ENCODE data around the gene CMIP.

DNA sequence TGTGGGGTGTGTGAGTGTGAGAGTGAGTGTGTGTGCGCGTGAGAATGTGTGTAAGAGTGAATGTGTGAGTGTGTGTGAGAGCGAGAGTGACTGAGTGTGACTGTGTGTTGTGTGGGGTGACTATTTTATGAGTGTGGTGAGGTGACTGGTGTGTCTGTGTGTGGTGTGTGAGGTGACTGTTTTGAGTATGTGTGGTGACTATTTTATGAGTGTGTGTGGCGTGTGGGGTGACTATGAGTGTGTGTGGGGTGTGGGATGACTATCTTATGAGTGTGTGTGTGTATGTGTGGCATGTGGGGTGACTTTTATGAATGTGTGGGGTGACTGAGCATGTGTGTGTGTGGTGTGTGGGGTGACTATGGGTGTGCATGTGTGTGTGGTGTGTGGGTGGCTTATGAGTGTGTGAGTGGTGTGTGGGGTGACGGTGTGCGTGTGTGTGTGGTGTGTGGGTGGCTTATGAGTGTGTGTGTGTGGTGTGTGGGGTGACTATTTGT lies 181.6 kb downstream of the CMIP start:
- TF ChIP-seq CTCF (IDR thresholded peaks at IDR 0.05) (no peak), POLR2A (IDR thresholded peaks at IDR 0.05) (no peak)
